ENCODE data around the gene ARHGEF37. TPM values are rescaled to one million over a fixed set of nuclear protein-coding genes. Genes with fewer than 3 reads are reported as not detected.

Gene ARHGEF37
- total and polyA plus RNA-seq, 2 of the 8 experiments (the other 6 are each of a cell fraction or from before 2014, with no cell fraction given), result 0.21 to 0.48 TPM

DNA sequence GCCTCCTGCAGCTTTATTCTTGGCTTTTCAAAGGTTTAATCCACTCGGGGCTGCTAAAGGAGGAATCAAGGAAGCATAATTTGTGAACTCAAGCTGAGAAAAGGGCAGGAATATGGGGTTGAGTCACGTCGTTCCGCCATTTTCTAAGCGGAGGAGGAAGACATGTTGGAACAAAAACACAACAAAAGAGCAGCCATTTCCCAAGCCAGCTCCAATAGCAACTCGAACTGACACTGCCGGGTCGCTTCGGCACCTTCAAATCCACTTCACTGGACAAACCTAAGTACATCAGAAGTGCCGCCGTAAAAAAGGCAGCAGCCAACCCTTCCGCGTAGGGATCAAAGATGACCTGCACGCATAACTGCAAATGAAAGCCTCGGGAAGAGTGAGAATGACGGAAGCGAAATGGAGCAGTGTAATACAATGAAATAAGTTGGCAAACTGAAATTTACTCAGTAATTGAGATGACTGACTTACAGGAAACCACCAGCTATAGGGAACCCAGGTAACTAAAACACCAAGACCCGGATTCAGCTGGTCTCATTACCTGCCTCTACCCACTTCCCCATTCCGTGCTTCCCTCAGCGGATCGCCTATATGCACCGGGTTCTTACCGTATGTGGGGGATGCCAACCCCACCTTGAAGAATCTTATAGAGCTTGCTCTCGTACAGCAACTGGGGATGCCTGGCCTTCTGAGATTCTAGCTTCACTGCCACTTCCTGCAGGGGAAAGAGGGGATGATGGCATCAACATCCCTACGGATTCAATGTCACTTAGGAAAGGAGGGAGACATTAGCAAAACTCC, 31.6 kb upstream of the ARHGEF37 start (continued):
- TF ChIP-seq TAF1 (IDR thresholded peaks at IDR 0.05; ENCODE audit: low read depth, low read length) (peak; percentile 74), POLR2AphosphoS5 (IDR thresholded peaks at IDR 0.05; ENCODE audit: low read depth, low read length) (peak; percentile 77), RNF2 (IDR thresholded peaks at IDR 0.05; ENCODE audit: borderline replicate concordance, low read depth, low read length, missing control alignments, poor library complexity, severe bottlenecking) (no peak), POLR2A (IDR thresholded peaks at IDR 0.05; ENCODE audit: control extremely low read depth in 1 of 2, low read depth in 2 of 2, low read length in 2 of 2) (peak in 1 of 2 experiments; percentile 58; a peak in 2 of 3 replicates), CHD1 (IDR thresholded peaks at IDR 0.05; ENCODE audit: low read depth, low read length) (peak; percentile 46; the same call in 1 of the 2 replicates), SP1 (IDR thresholded peaks at IDR 0.05; ENCODE audit: low read depth, low read length) (no peak), SUZ12 (IDR thresholded peaks at IDR 0.05; ENCODE audit: low read length) (no peak), EGR1 (IDR thresholded peaks at IDR 0.05; ENCODE audit: borderline replicate concordance, low read depth, low read length) (no peak)
- TF ChIP-seq, protein P1, sequence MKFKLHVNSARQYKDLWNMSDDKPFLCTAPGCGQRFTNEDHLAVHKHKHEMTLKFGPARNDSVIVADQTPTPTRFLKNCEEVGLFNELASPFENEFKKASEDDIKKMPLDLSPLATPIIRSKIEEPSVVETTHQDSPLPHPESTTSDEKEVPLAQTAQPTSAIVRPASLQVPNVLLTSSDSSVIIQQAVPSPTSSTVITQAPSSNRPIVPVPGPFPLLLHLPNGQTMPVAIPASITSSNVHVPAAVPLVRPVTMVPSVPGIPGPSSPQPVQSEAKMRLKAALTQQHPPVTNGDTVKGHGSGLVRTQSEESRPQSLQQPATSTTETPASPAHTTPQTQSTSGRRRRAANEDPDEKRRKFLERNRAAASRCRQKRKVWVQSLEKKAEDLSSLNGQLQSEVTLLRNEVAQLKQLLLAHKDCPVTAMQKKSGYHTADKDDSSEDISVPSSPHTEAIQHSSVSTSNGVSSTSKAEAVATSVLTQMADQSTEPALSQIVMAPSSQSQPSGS (IDR thresholded peaks at IDR 0.05; ENCODE audit: low read length), result no peak; the same call in 1 of the 2 replicates
